ENCODE results near the gene STOML1. TPM values are rescaled to one million over a fixed set of nuclear protein-coding genes. Genes with fewer than 3 reads are reported as not detected.

Gene STOML1
- total RNA-seq, 1 experiment from 2014 or later = 10.1 TPM

DNA sequence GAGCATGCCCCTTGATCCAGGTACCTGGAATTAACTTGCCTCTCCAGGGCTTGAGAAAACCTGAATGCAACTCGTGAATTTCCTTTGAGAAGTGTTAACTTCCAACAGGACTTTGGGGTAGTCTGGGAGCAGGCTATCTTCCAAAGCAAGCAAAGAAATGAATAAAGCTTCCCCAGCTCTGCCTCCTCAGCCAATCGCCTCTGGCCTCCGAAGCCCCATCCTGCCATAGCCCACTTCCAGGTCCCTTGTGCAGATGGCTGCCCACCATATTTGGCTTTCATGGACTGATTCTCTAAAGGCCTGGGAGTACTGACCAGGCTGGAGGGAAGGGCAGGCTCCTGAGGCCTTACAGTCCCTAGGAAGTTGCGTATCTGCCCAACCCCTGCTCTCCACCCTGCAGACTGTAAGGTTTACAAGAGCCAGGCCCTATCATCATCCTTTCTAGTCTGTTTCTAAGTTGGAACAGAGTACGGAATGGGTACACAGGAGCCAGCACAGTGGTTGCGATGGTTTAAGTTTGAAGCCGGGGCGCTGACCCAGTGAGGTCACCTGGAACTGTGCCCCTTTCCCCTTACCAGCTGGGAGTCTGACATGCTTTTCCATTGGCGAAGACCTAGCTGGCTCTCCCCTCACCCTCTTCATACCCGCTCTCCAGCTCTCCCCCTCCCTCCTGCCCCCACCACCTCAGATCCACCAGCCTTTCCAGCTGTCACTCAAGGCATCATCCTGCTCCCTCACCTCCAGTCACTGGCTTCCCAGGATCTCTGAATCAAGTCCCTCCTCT, 1.3 kb upstream of the STOML1 start:
- TF ChIP-seq EZH2phosphoT487 (IDR thresholded peaks at IDR 0.05; ENCODE audit: borderline replicate concordance, low read length) = no peak
- TF ChIP-seq, protein P1, sequence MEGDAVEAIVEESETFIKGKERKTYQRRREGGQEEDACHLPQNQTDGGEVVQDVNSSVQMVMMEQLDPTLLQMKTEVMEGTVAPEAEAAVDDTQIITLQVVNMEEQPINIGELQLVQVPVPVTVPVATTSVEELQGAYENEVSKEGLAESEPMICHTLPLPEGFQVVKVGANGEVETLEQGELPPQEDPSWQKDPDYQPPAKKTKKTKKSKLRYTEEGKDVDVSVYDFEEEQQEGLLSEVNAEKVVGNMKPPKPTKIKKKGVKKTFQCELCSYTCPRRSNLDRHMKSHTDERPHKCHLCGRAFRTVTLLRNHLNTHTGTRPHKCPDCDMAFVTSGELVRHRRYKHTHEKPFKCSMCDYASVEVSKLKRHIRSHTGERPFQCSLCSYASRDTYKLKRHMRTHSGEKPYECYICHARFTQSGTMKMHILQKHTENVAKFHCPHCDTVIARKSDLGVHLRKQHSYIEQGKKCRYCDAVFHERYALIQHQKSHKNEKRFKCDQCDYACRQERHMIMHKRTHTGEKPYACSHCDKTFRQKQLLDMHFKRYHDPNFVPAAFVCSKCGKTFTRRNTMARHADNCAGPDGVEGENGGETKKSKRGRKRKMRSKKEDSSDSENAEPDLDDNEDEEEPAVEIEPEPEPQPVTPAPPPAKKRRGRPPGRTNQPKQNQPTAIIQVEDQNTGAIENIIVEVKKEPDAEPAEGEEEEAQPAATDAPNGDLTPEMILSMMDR (conservative IDR thresholded peaks at IDR 0.05; ENCODE audit: low read depth, low read length) = no peak
- no peak for TF ChIP-seq EZH2 (IDR thresholded peaks at IDR 0.05; ENCODE audit: low read length, unreplicated experiment)
- Histone ChIP-seq H3K4me3 (ENCODE audit: low read length) (peak overlapping the region; percentile 84; the same call in 1 of the 2 replicates), H3K27ac (ENCODE audit: low read length) (no peak overlapping the region), H3K79me2 (ENCODE audit: low read length) (peaks cover 38% of the 10 kb centered on the region), H3F3A (ENCODE audit: low read length, unreplicated experiment) (no peaks in the 10 kb centered on the region), H3K4me1 (ENCODE audit: insufficient read depth, low read length) (peaks cover 53% of the 10 kb centered on the region), H3K36me3 (ENCODE audit: low read depth, low read length) (no peaks in the 10 kb centered on the region), H2AFZ (ENCODE audit: low read length) (no peak overlapping the region), H3K4me2 (ENCODE audit: low read length) (peak overlapping the region; percentile 96), H3K9me3 (ENCODE audit: low read length) (no peaks in the 10 kb centered on the region), H3K27me3 (ENCODE audit: low read length) (no peaks in the 10 kb centered on the region), H3K9me2 (replicated peaks; ENCODE audit: low read length) (no peaks in the 10 kb centered on the region), H4K20me1 (ENCODE audit: low read length) (no peaks in the 10 kb centered on the region), H3K9ac (ENCODE audit: low read length) (no peak overlapping the region)
- DNase-seq (no peak), ATAC-seq (no peak)
- CTCF ChIA-PET = no interaction called here
- POLR2A ChIA-PET (ENCODE audit: unreplicated experiment) = interaction anchor here (0.7 kb wide), 1 partner anchor 14 kb away, joined by 4 read pairs; no protein-coding TSS in a partner anchor
- intact Hi-C loops (cut with micrococcal nuclease) = loop anchor here (5.0 kb wide), 1 partner anchor 54 kb away; no protein-coding TSS in a partner anchor
- BruUV-seq (replicated peaks) = no TSS peak

DNA sequence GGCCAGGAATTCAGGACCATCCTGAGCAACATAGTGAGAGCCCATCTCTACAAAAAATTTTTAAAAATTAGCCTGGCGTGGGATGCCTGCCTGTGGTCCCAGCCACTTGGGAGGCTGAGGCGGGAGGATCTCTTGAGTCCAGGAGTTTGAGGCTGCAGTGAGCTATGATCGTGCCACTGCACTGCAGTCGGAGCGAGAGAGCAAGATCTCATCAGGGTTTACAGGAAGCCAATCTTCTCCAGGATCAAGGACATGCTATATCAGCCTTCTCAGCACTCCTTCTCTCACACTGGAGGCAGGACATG, 451 bp upstream of the STOML1 start:
- BruUV-seq (replicated peaks) = no TSS peak
- H3K79me2 ChIP-seq (ENCODE audit: low read length) = peaks cover 30% of the 10 kb centered on the region
- H3K27me3 ChIP-seq (ENCODE audit: low read length) = no peaks in the 10 kb centered on the region
- ATAC-seq = no peak
- H3K27ac ChIP-seq (ENCODE audit: low read length) = no peak overlapping the region
- CTCF ChIA-PET = interaction anchor here (0.5 kb wide), 1 partner anchor 1542 kb away, joined by 7 read pairs; no protein-coding TSS in a partner anchor
- H3K9ac ChIP-seq (ENCODE audit: low read length) = no peak overlapping the region; the same call in 1 of the 2 replicates
- H3K4me1 ChIP-seq (ENCODE audit: insufficient read depth, low read length) = peaks cover 61% of the 10 kb centered on the region
- peak overlapping the region; percentile 85 for H3K4me3 ChIP-seq (ENCODE audit: low read length)
- DNase-seq = no peak
- H4K20me1 ChIP-seq (ENCODE audit: low read length) = no peaks in the 10 kb centered on the region
- POLR2A ChIA-PET (ENCODE audit: unreplicated experiment) = no interaction called here
- no peaks in the 10 kb centered on the region for H3K9me3 ChIP-seq (ENCODE audit: low read length)
- H2AFZ ChIP-seq (ENCODE audit: low read length) = peak overlapping the region; percentile 83
- no peaks in the 10 kb centered on the region for H3K36me3 ChIP-seq (ENCODE audit: low read depth, low read length)
- no peak for TF ChIP-seq EZH2phosphoT487 (IDR thresholded peaks at IDR 0.05; ENCODE audit: borderline replicate concordance, low read length)
- TF ChIP-seq, protein P1 (conservative IDR thresholded peaks at IDR 0.05; ENCODE audit: low read depth, low read length) = no peak
- no peak for TF ChIP-seq EZH2 (IDR thresholded peaks at IDR 0.05; ENCODE audit: low read length, unreplicated experiment)
- H3F3A ChIP-seq (ENCODE audit: low read length, unreplicated experiment) = no peaks in the 10 kb centered on the region
- no peaks in the 10 kb centered on the region for H3K9me2 ChIP-seq (replicated peaks; ENCODE audit: low read length)
- intact Hi-C loops (cut with micrococcal nuclease) = loop anchor here (5.0 kb wide), 1 partner anchor 55 kb away; no protein-coding TSS in a partner anchor
- peak overlapping the region; percentile 98 for H3K4me2 ChIP-seq (ENCODE audit: low read length)

DNA sequence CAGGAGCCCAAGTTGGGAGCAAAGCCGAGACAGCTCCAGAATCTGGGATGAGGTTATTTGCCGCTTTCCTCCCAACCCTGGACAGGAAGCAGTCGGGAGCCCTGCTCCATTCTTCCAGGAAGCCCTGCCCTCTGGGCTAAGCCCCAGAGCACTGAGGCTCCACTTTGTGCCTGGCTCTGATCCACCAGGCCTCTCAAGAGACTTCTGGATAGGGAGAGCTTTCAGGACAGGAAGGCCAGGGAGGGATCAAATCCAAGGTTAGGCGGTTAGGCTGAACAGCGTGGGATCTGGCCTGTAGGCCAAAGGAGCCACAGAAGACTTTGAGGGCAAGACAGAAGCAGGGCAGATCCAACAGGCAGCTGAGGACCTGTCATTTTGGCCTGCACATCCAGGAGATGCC, 835 bp downstream of the STOML1 start:
- CTCF ChIA-PET = no interaction called here
- intact Hi-C loops (cut with micrococcal nuclease) = loop anchor here (5.0 kb wide), 1 partner anchor 56 kb away; no protein-coding TSS in a partner anchor
- no peak for DNase-seq

More for the DNA sequence above, 835 bp downstream of the STOML1 start:
- H3K36me3 ChIP-seq (ENCODE audit: low read depth, low read length) = no peaks in the 10 kb centered on the region
- no peaks in the 10 kb centered on the region for H3K27me3 ChIP-seq (ENCODE audit: low read length)
- no peaks in the 10 kb centered on the region for H3K9me3 ChIP-seq (ENCODE audit: low read length)
- no peaks in the 10 kb centered on the region for H3F3A ChIP-seq (ENCODE audit: low read length, unreplicated experiment)
- POLR2A ChIA-PET (ENCODE audit: unreplicated experiment) = no interaction called here
- no peak overlapping the region for H3K27ac ChIP-seq (ENCODE audit: low read length)
- H3K4me1 ChIP-seq (ENCODE audit: insufficient read depth, low read length) = peaks cover 52% of the 10 kb centered on the region
- H3K4me2 ChIP-seq (ENCODE audit: low read length) = peak overlapping the region; percentile 98
- no peaks in the 10 kb centered on the region for H4K20me1 ChIP-seq (ENCODE audit: low read length)
- TF ChIP-seq EZH2 (IDR thresholded peaks at IDR 0.05; ENCODE audit: low read length, unreplicated experiment) (no peak), EZH2phosphoT487 (IDR thresholded peaks at IDR 0.05; ENCODE audit: borderline replicate concordance, low read length) (no peak)
- TF ChIP-seq, protein P1 (conservative IDR thresholded peaks at IDR 0.05; ENCODE audit: low read depth, low read length) = no peak
- no peak for ATAC-seq
- H3K79me2 ChIP-seq (ENCODE audit: low read length) = peaks cover 17% of the 10 kb centered on the region
- peak overlapping the region; percentile 85 for H3K4me3 ChIP-seq (ENCODE audit: low read length)
- H3K9me2 ChIP-seq (replicated peaks; ENCODE audit: low read length) = no peaks in the 10 kb centered on the region
- H2AFZ ChIP-seq (ENCODE audit: low read length) = peak overlapping the region; percentile 88; the same call in 1 of the 2 replicates
- H3K9ac ChIP-seq (ENCODE audit: low read length) = peak overlapping the region; percentile 81
- TSS peak; percentile 17 for BruUV-seq (replicated peaks)

Data from PC-3 (cell line).